ENCODE measurements around the gene BCL2L14. TPM values are rescaled to one million over a fixed set of nuclear protein-coding genes. Genes with fewer than 3 reads are reported as not detected.
A peak's percentile ranks its signal among the peaks of the same experiment; 100 is the strongest.
"Not testable (repeated sequence)": the region's sequence is repeated elsewhere in the genome, so short reads cannot be mapped to it uniquely, and the experiment has no call there.

BCL2L14 gene
- total and polyA plus RNA-seq, 5 donors = not detected

DNA sequence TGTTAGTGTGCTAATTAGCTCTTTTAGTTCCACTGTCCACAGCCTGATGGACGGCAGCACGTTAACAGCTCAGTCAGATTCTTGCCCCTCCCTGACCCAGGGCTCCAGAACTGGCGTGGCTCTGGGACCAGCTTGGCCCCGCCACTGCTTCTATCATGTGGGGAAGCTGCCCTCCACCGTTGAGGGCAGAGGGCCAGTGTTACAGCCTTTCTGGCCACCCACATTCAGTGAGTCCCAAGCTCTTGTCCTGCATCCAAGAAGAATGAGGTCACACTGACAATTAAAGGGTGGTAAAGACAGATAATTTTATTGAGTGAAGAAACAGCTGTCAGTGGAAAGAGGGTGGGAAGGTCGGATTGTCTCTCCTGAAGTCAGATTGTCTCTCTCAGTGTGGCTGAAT is 36.9 kb downstream of the BCL2L14 start:
- Histone ChIP-seq H3K4me3 (ENCODE audit: low read length) (no peak overlapping the region), H3K27me3 (ENCODE audit: control insufficient read depth, insufficient read depth) (no peaks in the 10 kb centered on the region), H3K4me1 (ENCODE audit: control insufficient read depth, insufficient read depth, low read length) (no peaks in the 10 kb centered on the region), H3K9me3 (ENCODE audit: control insufficient read depth, low read length) (no peaks in the 10 kb centered on the region), H3K27ac (ENCODE audit: low read length) (no peak overlapping the region)
- ATAC-seq (peak in 1 of 2 donors; percentile 16), DNase-seq (no peak)
- 62% methylated on average over 6 of the region's 6 CpGs for WGBS
- intact Hi-C loops (cut with DNase I) = no loop called here

DNA sequence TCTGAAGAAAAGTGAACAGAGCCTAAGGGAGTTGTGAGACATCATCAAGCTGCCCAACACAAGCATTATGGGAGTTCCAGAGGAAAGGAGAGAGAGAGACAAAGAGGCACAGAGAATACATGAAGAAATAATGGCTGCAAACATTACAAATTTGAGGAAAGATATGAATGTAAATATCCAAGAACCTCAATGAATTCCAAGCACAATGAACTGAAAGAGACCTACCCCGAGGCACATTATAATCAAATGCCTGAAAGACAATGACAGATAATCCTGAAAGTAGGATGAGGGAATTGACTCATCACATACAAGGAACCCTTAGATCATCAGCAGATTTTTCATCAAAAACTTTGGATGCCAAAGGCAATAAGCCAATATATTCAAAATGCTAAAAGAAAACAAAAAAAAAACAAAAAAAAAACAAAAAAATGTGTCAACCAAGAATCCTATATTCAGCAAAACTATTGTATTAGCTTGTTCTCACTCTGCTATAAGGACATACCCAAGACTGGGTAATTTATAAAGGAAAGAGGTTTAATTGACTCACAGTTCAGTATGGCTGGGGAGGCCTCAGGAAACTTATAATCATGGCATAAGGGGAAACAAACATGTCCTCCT is 37.8 kb downstream of the BCL2L14 start:
- Histone ChIP-seq H3K27ac (ENCODE audit: low read length) (no peak overlapping the region), H3K4me3 (ENCODE audit: low read length) (no peak overlapping the region), H3K4me1 (ENCODE audit: control insufficient read depth, insufficient read depth, low read length) (no peaks in the 10 kb centered on the region), H3K27me3 (ENCODE audit: control insufficient read depth, insufficient read depth) (no peaks in the 10 kb centered on the region), H3K9me3 (ENCODE audit: control insufficient read depth, low read length) (no peaks in the 10 kb centered on the region)
- no peak for DNase-seq
- WGBS = 95% methylated on average over 1 of the region's 1 CpG
- intact Hi-C loops (cut with DNase I) = no loop called here
- no peak for ATAC-seq

DNA sequence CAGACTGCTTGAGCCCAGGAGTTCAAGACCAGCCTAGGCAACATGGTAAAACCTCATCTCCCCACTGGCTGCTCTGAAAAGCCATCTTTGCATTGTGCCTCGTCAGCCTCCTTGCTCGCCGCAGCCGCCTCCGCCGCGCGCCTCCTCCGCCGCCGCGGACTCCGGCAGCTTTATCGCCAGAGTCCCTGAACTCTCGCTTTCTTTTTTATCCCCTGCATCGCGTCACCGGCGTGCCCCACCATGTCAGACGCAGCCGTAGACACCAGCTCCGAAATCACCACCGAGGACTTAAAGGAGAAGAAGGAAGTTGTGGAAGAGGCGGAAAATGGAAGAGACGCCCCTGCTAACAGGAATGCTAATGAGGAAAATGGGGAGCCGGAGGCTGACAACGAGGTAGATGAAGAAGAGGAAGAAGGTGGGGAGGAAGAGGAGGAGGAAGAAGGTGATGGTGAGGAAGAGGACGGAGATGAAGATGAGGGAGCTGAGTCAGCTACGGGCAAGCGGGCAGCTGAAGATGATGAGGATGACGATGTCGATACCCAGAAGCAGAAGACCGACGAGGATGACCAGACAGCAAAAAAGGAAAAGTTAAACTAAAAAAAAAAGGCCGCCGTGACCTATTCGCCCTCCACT is 40.3 kb downstream of the BCL2L14 start:
- H3K4me3 ChIP-seq (ENCODE audit: low read length); ATAC-seq; H3K9me3 ChIP-seq (ENCODE audit: control insufficient read depth, low read length); H3K27me3 ChIP-seq (ENCODE audit: control insufficient read depth, insufficient read depth); H3K27ac ChIP-seq (ENCODE audit: low read length); DNase-seq; H3K4me1 ChIP-seq (ENCODE audit: control insufficient read depth, insufficient read depth, low read length); intact Hi-C loops (cut with DNase I): not testable (repeated sequence)
- WGBS = 88% methylated on average over 37 of the region's 37 CpGs

DNA sequence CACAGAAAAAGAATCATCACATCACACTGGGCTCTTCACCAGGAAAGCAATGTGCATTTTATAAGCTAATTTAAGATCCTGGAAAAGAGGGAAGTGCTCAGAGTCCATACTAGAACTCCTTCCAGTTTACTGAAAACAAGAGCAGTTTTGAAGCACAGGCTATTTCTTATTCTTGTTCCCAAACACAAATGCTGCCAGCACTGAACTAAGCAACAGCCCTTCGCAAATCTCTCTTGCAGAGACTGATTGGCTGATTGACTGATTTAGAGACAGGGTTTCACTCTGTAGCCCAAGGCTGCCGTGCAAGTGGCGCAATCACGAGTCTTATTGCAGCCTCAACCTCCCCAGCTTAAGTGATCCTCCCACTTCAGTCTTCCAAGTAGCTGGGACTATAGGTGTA is 44.8 kb downstream of the BCL2L14 start:
- no peaks in the 10 kb centered on the region for H3K9me3 ChIP-seq (ENCODE audit: control insufficient read depth, low read length)
- no peak for ATAC-seq
- WGBS = 73% methylated on average over 4 of the region's 4 CpGs
- DNase-seq = no peak
- H3K4me1 ChIP-seq (ENCODE audit: control insufficient read depth, insufficient read depth, low read length) = no peaks in the 10 kb centered on the region
- no peak overlapping the region for H3K4me3 ChIP-seq (ENCODE audit: low read length)
- intact Hi-C loops (cut with DNase I) = no loop called here
- H3K27ac ChIP-seq (ENCODE audit: low read length) = no peak overlapping the region
- H3K27me3 ChIP-seq (ENCODE audit: control insufficient read depth, insufficient read depth) = no peaks in the 10 kb centered on the region

DNA sequence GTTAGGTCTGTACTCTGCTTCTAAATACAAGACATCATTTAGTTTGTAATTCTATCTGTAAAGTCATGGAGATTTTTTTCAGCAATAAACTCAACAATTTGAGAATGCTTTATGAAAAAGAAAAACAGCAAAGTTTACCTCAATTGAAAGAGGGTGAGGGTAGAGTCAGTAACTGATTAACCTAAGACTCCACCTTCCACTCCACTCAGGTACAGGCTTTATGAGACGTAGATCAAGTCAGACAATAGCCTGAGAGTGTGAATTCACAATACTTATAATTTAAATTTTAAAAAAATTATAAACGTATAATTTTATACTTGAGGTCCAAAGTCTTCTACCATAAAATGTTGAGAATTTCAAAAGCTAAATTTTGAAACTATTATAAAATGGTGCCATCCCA is 45.9 kb downstream of the BCL2L14 start:
- Histone ChIP-seq H3K9me3 (ENCODE audit: control insufficient read depth, low read length) (no peaks in the 10 kb centered on the region), H3K4me1 (ENCODE audit: control insufficient read depth, insufficient read depth, low read length) (no peaks in the 10 kb centered on the region), H3K27me3 (ENCODE audit: control insufficient read depth, insufficient read depth) (no peaks in the 10 kb centered on the region), H3K27ac (ENCODE audit: low read length) (no peak overlapping the region), H3K4me3 (ENCODE audit: low read length) (no peak overlapping the region)
- WGBS = 97% methylated on average over 2 of the region's 2 CpGs
- intact Hi-C loops (cut with DNase I) = no loop called here
- DNase-seq (no peak), ATAC-seq (no peak)

DNA sequence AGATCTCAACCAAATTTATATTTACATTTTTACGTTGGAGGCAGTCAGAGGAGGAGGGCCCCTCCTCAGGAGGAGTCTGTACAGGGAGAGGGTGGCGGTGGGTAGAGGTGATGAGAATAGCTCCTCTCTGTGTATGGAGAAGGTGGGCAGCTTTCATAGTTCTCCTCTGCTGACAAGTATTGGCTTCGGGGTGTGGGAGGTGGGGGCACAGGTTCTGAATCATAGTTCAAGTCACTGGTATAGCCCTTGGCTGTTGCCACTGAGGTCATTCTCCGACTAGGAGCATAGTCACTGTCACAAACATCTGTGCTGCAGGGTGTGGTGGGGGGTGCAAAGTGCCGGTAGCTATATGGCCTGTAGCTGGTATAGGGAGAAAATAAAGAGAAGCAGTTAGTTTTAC is 50.3 kb downstream of the BCL2L14 start:
- intact Hi-C loops (cut with DNase I) = no loop called here
- H3K4me3 ChIP-seq (ENCODE audit: low read length) = no peak overlapping the region
- peak in 1 of 2 donors; percentile 25 for ATAC-seq
- H3K9me3 ChIP-seq (ENCODE audit: control insufficient read depth, low read length) = no peaks in the 10 kb centered on the region
- no peaks in the 10 kb centered on the region for H3K4me1 ChIP-seq (ENCODE audit: control insufficient read depth, insufficient read depth, low read length)
- H3K27ac ChIP-seq (ENCODE audit: low read length) = no peak overlapping the region
- 88% methylated on average over 5 of the region's 5 CpGs for WGBS
- no peak for DNase-seq
- H3K27me3 ChIP-seq (ENCODE audit: control insufficient read depth, insufficient read depth) = no peaks in the 10 kb centered on the region

DNA sequence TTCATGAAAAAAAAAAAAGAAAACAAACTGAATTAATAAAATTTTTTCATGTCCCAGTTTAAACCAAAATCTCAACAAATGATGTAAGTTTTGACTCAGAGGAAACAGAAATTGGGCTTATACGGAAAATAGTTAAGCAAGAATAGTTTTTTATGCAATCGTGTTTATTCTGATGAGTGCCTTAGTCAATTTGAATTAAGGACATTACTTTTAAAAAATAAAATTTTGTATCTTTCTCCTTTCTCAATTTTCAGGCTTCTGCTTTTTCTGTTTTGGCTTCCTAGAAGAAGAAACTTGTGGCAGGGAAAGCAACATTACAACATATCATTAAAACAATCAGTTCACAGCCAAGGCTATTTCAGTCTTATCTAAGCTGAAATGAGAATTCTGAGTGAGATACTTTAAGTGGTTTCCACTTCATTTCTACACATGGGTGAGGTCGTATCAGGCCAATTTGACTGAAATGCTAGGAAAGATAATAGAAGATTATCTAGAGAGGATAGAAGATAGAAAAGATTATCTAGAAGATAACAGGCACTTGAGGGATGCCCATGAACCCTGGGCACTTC is 52.4 kb downstream of the BCL2L14 start:
- WGBS = 55% methylated on average over 3 of the region's 3 CpGs
- no peak overlapping the region for H3K27ac ChIP-seq (ENCODE audit: low read length)
- ATAC-seq (no peak), DNase-seq (no peak)
- H3K9me3 ChIP-seq (ENCODE audit: control insufficient read depth, low read length) = no peaks in the 10 kb centered on the region
- intact Hi-C loops (cut with DNase I) = no loop called here
- H3K4me1 ChIP-seq (ENCODE audit: control insufficient read depth, insufficient read depth, low read length) = no peaks in the 10 kb centered on the region
- no peak overlapping the region for H3K4me3 ChIP-seq (ENCODE audit: low read length)
- no peaks in the 10 kb centered on the region for H3K27me3 ChIP-seq (ENCODE audit: control insufficient read depth, insufficient read depth)

DNA sequence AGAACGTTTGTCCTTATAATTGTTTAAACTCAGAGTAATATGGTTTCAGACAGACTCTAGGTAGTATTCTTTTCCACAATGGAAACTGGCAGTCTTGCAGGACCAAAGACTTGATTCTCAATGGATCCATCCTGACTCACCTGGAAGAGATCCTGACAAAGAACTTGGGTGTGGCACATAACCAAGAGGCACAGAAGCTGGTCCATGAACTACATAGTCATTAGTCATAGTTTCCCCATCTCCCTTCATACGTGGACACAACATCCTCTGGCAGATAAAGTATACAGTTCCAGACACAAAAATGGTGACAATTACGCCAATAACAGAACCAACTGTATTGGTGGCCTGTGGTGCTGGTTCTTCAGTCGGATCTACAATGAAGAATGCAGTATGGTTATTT is 55.8 kb downstream of the BCL2L14 start:
- 90% methylated on average over 4 of the region's 4 CpGs for WGBS
- no peak overlapping the region for H3K4me3 ChIP-seq (ENCODE audit: low read length)
- intact Hi-C loops (cut with DNase I) = no loop called here

DNA sequence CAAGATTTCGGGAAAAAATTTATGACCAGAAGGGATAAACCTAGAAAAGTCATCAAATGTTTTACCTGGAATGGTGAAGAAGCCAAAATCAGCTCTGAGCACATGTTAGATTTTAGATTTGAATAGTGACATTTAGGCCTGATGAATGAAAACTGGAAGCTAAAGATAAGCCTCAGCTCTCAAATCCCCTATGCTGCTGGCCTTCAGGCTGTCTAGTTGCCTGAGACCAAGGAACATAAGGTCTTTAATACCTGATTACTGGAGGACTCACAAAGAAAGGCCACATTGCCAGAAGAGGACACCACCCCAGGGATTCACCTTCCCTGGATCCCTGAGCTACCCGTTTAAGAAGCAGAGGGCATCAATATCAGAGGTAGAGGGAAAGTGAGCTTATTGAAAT is 56.6 kb downstream of the BCL2L14 start:
- no peaks in the 10 kb centered on the region for H3K27me3 ChIP-seq (ENCODE audit: control insufficient read depth, insufficient read depth)
- ATAC-seq (no peak), DNase-seq (no peak)
- H3K4me3 ChIP-seq (ENCODE audit: low read length) = no peak overlapping the region
- intact Hi-C loops (cut with DNase I) = no loop called here
- H3K9me3 ChIP-seq (ENCODE audit: control insufficient read depth, low read length) = no peaks in the 10 kb centered on the region
- 98% methylated on average over 2 of the region's 2 CpGs for WGBS
- no peak overlapping the region for H3K27ac ChIP-seq (ENCODE audit: low read length)
- no peaks in the 10 kb centered on the region for H3K4me1 ChIP-seq (ENCODE audit: control insufficient read depth, insufficient read depth, low read length)

More for the DNA sequence above, 55.8 kb downstream of the BCL2L14 start:
- DNase-seq = no peak
- ATAC-seq = no peak
- Histone ChIP-seq H3K27ac (ENCODE audit: low read length) (no peak overlapping the region), H3K4me1 (ENCODE audit: control insufficient read depth, insufficient read depth, low read length) (no peaks in the 10 kb centered on the region), H3K27me3 (ENCODE audit: control insufficient read depth, insufficient read depth) (no peaks in the 10 kb centered on the region), H3K9me3 (ENCODE audit: control insufficient read depth, low read length) (no peaks in the 10 kb centered on the region)

DNA sequence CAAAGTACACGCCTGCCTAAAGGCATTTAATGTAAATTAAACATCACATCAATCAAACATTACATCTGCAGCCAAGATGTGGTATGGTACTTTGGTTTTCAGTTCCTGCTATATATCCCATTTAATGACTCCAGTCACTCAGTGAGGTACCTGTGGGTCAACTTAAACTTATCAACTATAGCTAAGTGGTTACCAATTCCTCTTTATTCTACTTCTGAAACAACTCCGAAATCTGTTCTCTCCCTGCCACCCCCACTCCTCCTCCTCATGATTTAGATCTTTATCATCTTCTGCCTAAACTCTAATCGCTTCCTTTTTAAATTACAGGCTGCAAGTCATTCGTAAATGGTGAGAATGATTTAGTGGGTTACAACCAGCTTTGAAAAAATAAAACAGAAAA is 57.9 kb downstream of the BCL2L14 start:
- intact Hi-C loops (cut with DNase I) = no loop called here
- no peaks in the 10 kb centered on the region for H3K27me3 ChIP-seq (ENCODE audit: control insufficient read depth, insufficient read depth)
- 72% methylated on average over 4 of the region's 4 CpGs for WGBS

DNA sequence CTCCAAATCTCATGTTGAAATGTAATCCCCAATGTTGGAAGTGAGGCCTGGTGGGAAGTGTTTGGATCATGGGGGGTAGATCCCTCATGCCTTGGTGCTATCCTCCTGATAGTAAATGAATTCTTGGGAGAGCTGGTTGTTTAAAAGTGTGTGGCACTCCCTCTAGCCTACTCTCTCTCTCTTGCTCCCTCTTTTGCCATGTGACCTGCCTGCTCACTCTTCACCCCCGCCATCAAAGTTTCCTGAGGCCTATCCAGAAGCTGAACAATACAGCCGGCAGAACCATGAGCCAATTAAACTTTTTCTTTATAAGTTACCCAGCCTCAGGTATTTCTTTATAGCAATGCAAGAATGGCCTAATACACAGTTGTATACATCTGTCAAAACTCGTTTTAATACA is 62.5 kb downstream of the BCL2L14 start:
- DNase-seq (no peak), ATAC-seq (no peak)
- no peaks in the 10 kb centered on the region for H3K27me3 ChIP-seq (ENCODE audit: control insufficient read depth, insufficient read depth)
- H3K27ac ChIP-seq (ENCODE audit: low read length) = no peak overlapping the region
- no peaks in the 10 kb centered on the region for H3K9me3 ChIP-seq (ENCODE audit: control insufficient read depth, low read length)
- H3K4me1 ChIP-seq (ENCODE audit: control insufficient read depth, insufficient read depth, low read length) = no peaks in the 10 kb centered on the region
- intact Hi-C loops (cut with DNase I) = no loop called here
- 93% methylated on average over 3 of the region's 3 CpGs for WGBS
- H3K4me3 ChIP-seq (ENCODE audit: low read length) = no peak overlapping the region

More for the DNA sequence above, 57.9 kb downstream of the BCL2L14 start:
- Histone ChIP-seq H3K4me1 (ENCODE audit: control insufficient read depth, insufficient read depth, low read length) (no peaks in the 10 kb centered on the region), H3K27ac (ENCODE audit: low read length) (no peak overlapping the region), H3K9me3 (ENCODE audit: control insufficient read depth, low read length) (no peaks in the 10 kb centered on the region), H3K4me3 (ENCODE audit: low read length) (no peak overlapping the region)
- DNase-seq (no peak), ATAC-seq (no peak)

Measured in right cardiac atrium (tissue), 5 donors.